H9 (cell line): ENCODE results near the gene SYNE4. TPM values are rescaled to one million over a fixed set of nuclear protein-coding genes. Genes with fewer than 3 reads are reported as not detected.

Experiments
- DNase-seq: peaks from one replicate; pipeline ENCODE4 v3.0.0-alpha.2; 2017
- H2AFZ ChIP-seq: one replicate; pipeline ENCODE4 v1.6.1; 2013; ENCODE audit warnings: mild to moderate bottlenecking, low read length, control low read depth, moderate library complexity
- H2AK5ac ChIP-seq: 2 replicates; pipeline ENCODE4 v1.6.1; 2013; ENCODE audit warnings: low read length, control low read depth, mixed read lengths; ENCODE audit not compliant: insufficient read length
- H2BK120ac ChIP-seq: one replicate; pipeline ENCODE4 v1.6.1; 2013; ENCODE audit warnings: low read depth, mild to moderate bottlenecking, low read length, control low read depth, inconsistent platforms; ENCODE audit not compliant: poor library complexity, severe bottlenecking
- H2BK12ac ChIP-seq: 2 replicates; pipeline ENCODE4 v1.6.1; 2013; ENCODE audit warnings: low read length, control low read depth, mixed read lengths, low read depth; ENCODE audit not compliant: insufficient read length
- H2BK15ac ChIP-seq: 2 replicates; pipeline ENCODE4 v1.6.1; 2013; ENCODE audit warnings: low read depth, low read length, control low read depth
- H2BK20ac ChIP-seq: one replicate; pipeline ENCODE4 v1.6.1; 2013; ENCODE audit warnings: low read depth, mild to moderate bottlenecking, low read length, control low read depth, inconsistent platforms; ENCODE audit not compliant: poor library complexity, severe bottlenecking
- H2BK5ac ChIP-seq: 2 replicates; pipeline ENCODE4 v1.6.1; 2013; ENCODE audit warnings: low read length, control low read depth, mixed read lengths; ENCODE audit not compliant: insufficient read length
- H3K14ac ChIP-seq: 2 replicates; pipeline ENCODE4 v1.6.1; 2013; ENCODE audit warnings: low read length, control low read depth; ENCODE audit not compliant: insufficient read depth
- H3K18ac ChIP-seq: 2 replicates; pipeline ENCODE4 v1.6.1; 2013; ENCODE audit warnings: low read depth, mild to moderate bottlenecking, mixed read lengths, low read length, control low read depth; ENCODE audit not compliant: insufficient read length
- H3K23ac ChIP-seq: 2 replicates; pipeline ENCODE4 v1.6.1; 2013; ENCODE audit warnings: low read length, control low read depth, mixed read lengths, low read depth; ENCODE audit not compliant: insufficient read length
- H3K23me2 ChIP-seq: 2 replicates; pipeline ENCODE4 v1.6.1; 2013; ENCODE audit warnings: low read depth, mild to moderate bottlenecking, mixed read lengths, low read length, control low read depth; ENCODE audit not compliant: insufficient read length, poor library complexity, severe bottlenecking
- H3K27ac ChIP-seq: 2 replicates; pipeline ENCODE4 v1.5.1; 2013; ENCODE audit warnings: low read length, control low read depth, mixed read lengths, low read depth; ENCODE audit not compliant: insufficient read length
- H3K27me3 ChIP-seq: 2 replicates; pipeline ENCODE4 v1.6.1; 2013; ENCODE audit warnings: low read length, control low read depth, inconsistent platforms; ENCODE audit not compliant: insufficient read depth
- H3K4ac ChIP-seq: 2 replicates; pipeline ENCODE4 v1.6.1; 2013; ENCODE audit warnings: low read depth, mild to moderate bottlenecking, control low read depth, inconsistent platforms, low read length, moderate library complexity
- H3K4me1 ChIP-seq: 2 replicates; pipeline ENCODE4 v1.6.1; 2013; ENCODE audit warnings: low read length, control low read depth, inconsistent platforms; ENCODE audit not compliant: insufficient read depth
- H3K4me2 ChIP-seq: 2 replicates; pipeline ENCODE4 v1.6.1; 2013; ENCODE audit warnings: low read length, control low read depth, mixed read lengths; ENCODE audit not compliant: insufficient read length, insufficient read depth
- H3K56ac ChIP-seq: 2 replicates; pipeline ENCODE4 v1.6.1; 2013; ENCODE audit warnings: low read depth, mild to moderate bottlenecking, mixed read lengths, low read length, control low read depth; ENCODE audit not compliant: insufficient read length
- H3K79me1 ChIP-seq: 2 replicates; pipeline ENCODE4 v1.6.1; 2013; ENCODE audit warnings: low read depth, mild to moderate bottlenecking, moderate library complexity, low read length, control low read depth, inconsistent platforms; ENCODE audit not compliant: insufficient read depth, poor library complexity, severe bottlenecking
- H3K79me2 ChIP-seq: 2 replicates; pipeline ENCODE4 v1.6.1; 2013; ENCODE audit warnings: low read length, control low read depth, inconsistent platforms; ENCODE audit not compliant: insufficient read depth
- H3K9ac ChIP-seq: 2 replicates; pipeline ENCODE4 v1.6.1; 2013; ENCODE audit warnings: low read length, control low read depth, mixed read lengths; ENCODE audit not compliant: insufficient read length; ENCODE audit errors: extremely low read depth
- H3K9me3 ChIP-seq: one replicate; pipeline ENCODE4 v1.6.1; 2013; ENCODE audit warnings: low read depth, low read length, inconsistent platforms; ENCODE audit not compliant: control insufficient read depth
- H3T11ph ChIP-seq: one replicate; pipeline ENCODE4 v1.6.1; 2013; ENCODE audit warnings: mild to moderate bottlenecking, low read length, control low read depth, inconsistent platforms
- H4K20me1 ChIP-seq: one replicate; pipeline ENCODE4 v1.6.1; 2013; ENCODE audit not compliant: control insufficient read depth, insufficient read length, insufficient read depth
- H4K5ac ChIP-seq: 2 replicates; pipeline ENCODE4 v1.6.1; 2013; ENCODE audit warnings: low read depth, mild to moderate bottlenecking, mixed read lengths, low read length, control low read depth; ENCODE audit not compliant: insufficient read length
- H4K8ac ChIP-seq: replicated peaks from 2 replicates; pipeline ENCODE4 v1.6.1; 2013; ENCODE audit warnings: low read length, control low read depth, mixed read lengths, low read depth; ENCODE audit not compliant: insufficient read length
- H4K91ac ChIP-seq: 2 replicates; pipeline ENCODE4 v1.6.1; 2013; ENCODE audit warnings: low read depth, mild to moderate bottlenecking, moderate library complexity, mixed read lengths, low read length, control low read depth; ENCODE audit not compliant: insufficient read length
- H3K27ac Mint-ChIP-seq, 3 experiments: 2 replicates in 2 of 3; 3 replicates in 1 of 3; pipeline ENCODE4 v1.8.0; 2020 to 2021; ENCODE audit warnings: mixed read lengths in 3 of 3, mild to moderate bottlenecking in 1 of 3, moderate library complexity in 1 of 3
- H3K27me3 Mint-ChIP-seq: 2 replicates; pipeline ENCODE4 v1.8.0; 2021; ENCODE audit warnings: low read depth, mild to moderate bottlenecking, moderate library complexity, mixed read lengths
- H3K36me3 Mint-ChIP-seq, 3 experiments: 2 replicates in 2 of 3; 3 replicates in 1 of 3; pipeline ENCODE4 v1.8.0; 2020 to 2021; ENCODE audit warnings: low read depth in 3 of 3, mixed read lengths in 3 of 3; ENCODE audit not compliant: insufficient read depth in 1 of 3
- H3K4me1 Mint-ChIP-seq, 2 experiments: 2 replicates each; pipeline ENCODE4 v1.8.0; 2020; ENCODE audit warnings: mixed read lengths in 2 of 2
- H3K4me3 Mint-ChIP-seq, 2 experiments: 2 replicates in 1 of 2; 3 replicates in 1 of 2; pipeline ENCODE4 v1.8.0; 2020 to 2021; ENCODE audit warnings: mild to moderate bottlenecking in 2 of 2, mixed read lengths in 2 of 2, moderate library complexity in 1 of 2
- H3K9me3 Mint-ChIP-seq, 2 experiments: 2 replicates in 1 of 2; 3 replicates in 1 of 2; pipeline ENCODE4 v1.8.0; 2020; ENCODE audit warnings: mild to moderate bottlenecking in 2 of 2, mixed read lengths in 2 of 2, moderate library complexity in 1 of 2
- WGBS: extraction: QIAGEN DNeasy Blood & Tissue Kit; methylation state at CpG from one replicate; pipeline ENCODE4 v1.1.7; 2013; ENCODE audit warnings: missing lambda C conversion rate, low lambda C conversion rate, mixed read lengths; ENCODE audit not compliant: insufficient read length; ENCODE audit errors: extremely low coverage; 5-methylcytosine and 5-hydroxymethylcytosine counted together
- total RNA-seq: library from RNA; stranded (reverse); gene quantifications from 2 replicates; pipeline ENCODE4 v1.2.1, GENCODE V29; 2021
- TF ChIP-seq, protein P1 (sequence below): fragments of 200-600 bp; sonication (generic); conservative IDR thresholded peaks from 3 replicates; pipeline ENCODE4 v1.8.0; 2021; ENCODE audit warnings: antibody characterized with exemption, mild to moderate bottlenecking

SYNE4 gene
- total RNA-seq, 1 experiment from 2014 or later, result 19.2 TPM

DNA sequence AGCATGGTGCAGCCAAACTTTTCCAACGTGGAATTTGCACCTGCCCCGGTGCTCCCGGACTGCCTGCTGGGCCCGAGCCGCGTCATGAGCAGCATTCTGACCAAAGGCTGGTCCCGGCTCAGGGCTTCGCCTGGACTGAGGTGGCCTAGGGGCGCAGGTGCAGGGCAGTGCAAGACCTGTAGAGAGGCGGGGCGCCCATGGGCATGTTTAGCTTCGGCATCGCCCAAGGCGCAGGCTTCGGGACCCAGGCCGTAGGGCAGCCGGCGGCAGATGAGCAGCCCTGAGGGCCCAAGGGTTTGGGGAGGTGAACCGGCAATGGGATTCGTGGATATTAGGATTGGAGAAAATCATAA lies 48.7 kb downstream of the SYNE4 start:
- H3K27me3 ChIP-seq, result peaks cover 14% of the 10 kb centered on the region
- no peaks in the 10 kb centered on the region for H3K79me2 ChIP-seq
- no peaks in the 10 kb centered on the region for H3K23me2 ChIP-seq
- TF ChIP-seq, protein P1, sequence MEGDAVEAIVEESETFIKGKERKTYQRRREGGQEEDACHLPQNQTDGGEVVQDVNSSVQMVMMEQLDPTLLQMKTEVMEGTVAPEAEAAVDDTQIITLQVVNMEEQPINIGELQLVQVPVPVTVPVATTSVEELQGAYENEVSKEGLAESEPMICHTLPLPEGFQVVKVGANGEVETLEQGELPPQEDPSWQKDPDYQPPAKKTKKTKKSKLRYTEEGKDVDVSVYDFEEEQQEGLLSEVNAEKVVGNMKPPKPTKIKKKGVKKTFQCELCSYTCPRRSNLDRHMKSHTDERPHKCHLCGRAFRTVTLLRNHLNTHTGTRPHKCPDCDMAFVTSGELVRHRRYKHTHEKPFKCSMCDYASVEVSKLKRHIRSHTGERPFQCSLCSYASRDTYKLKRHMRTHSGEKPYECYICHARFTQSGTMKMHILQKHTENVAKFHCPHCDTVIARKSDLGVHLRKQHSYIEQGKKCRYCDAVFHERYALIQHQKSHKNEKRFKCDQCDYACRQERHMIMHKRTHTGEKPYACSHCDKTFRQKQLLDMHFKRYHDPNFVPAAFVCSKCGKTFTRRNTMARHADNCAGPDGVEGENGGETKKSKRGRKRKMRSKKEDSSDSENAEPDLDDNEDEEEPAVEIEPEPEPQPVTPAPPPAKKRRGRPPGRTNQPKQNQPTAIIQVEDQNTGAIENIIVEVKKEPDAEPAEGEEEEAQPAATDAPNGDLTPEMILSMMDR, result no peak
- no peak overlapping the region for H4K8ac ChIP-seq
- Mint-ChIP-seq H3K27me3 (peaks cover 51% of the 10 kb centered on the region), H3K4me1 (0 out of 4 replicates have a peak, but pooled peaks cover 0 to 3% of the 10 kb centered on the region in 2 experiments), H3K4me3 (no peak overlapping the region), H3K9me3 (peaks cover 0 to 2% of the 10 kb centered on the region in 2 experiments; a peak in 1 of 5 replicates), H3K27ac (no peak overlapping the region), H3K36me3 (no peaks in the 10 kb centered on the region)
- no peak overlapping the region for H2BK12ac ChIP-seq
- H2AK5ac ChIP-seq, result no peak overlapping the region
- no peak overlapping the region for H2AFZ ChIP-seq
- no peak overlapping the region for H3K9ac ChIP-seq
- no peak overlapping the region for H3K27ac ChIP-seq
- H3K23ac ChIP-seq, result no peak overlapping the region
- H3K4ac ChIP-seq, result no peak overlapping the region
- H3K56ac ChIP-seq, result no peak overlapping the region
- no peak overlapping the region for H2BK5ac ChIP-seq
- no peaks in the 10 kb centered on the region for H3K9me3 ChIP-seq
- no peak overlapping the region for H2BK15ac ChIP-seq
- no peaks in the 10 kb centered on the region for H3K79me1 ChIP-seq
- no peaks in the 10 kb centered on the region for H3K4me1 ChIP-seq
- no peak overlapping the region for H2BK120ac ChIP-seq
- WGBS, result no CpG with 5 or more reads among the region's 20 CpGs
- peaks cover 2% of the 10 kb centered on the region for H4K20me1 ChIP-seq
- H3K4me2 ChIP-seq, result peak overlapping the region; percentile 4
- H4K5ac ChIP-seq, result no peak overlapping the region
- no peak overlapping the region for H3K18ac ChIP-seq
- DNase-seq, result peak; percentile 48
- no peak overlapping the region for H3K14ac ChIP-seq
- H4K91ac ChIP-seq, result no peak overlapping the region
- no peak overlapping the region for H3T11ph ChIP-seq
- H2BK20ac ChIP-seq, result no peak overlapping the region
